HepG2 (cell line): ENCODE data around the gene CPPED1. TPM values are rescaled to one million over a fixed set of nuclear protein-coding genes. Genes with fewer than 3 reads are reported as not detected.

ENCODE experiments used
- KAT8 ChIP-seq: IDR thresholded peaks from 2 replicates; pipeline ENCODE4 v1.6.1; 2016; ENCODE audit warnings: missing genetic modification reagents, missing compliant biosample characterization
- KLF13 ChIP-seq: sonication (generic); formaldehyde crosslinking; IDR thresholded peaks from 2 replicates; pipeline ENCODE4 v1.4.0; 2020; ENCODE audit warnings: mild to moderate bottlenecking, missing genetic modification reagents
- NFRKB ChIP-seq: fragments of 450-650 bp; IDR thresholded peaks from 2 replicates; pipeline ENCODE4 v1.6.1; 2017
- NR3C1 ChIP-seq: sonication (generic); formaldehyde crosslinking; IDR thresholded peaks from 2 replicates; pipeline ENCODE4 v1.4.0; 2020; ENCODE audit warnings: missing genetic modification reagents
- PHF21A ChIP-seq: sonication (generic); formaldehyde crosslinking; IDR thresholded peaks from 2 replicates; pipeline ENCODE4 v1.5.0; 2020; ENCODE audit warnings: mild to moderate bottlenecking, missing genetic modification reagents
- RORA ChIP-seq: sonication (generic); formaldehyde crosslinking; IDR thresholded peaks from 2 replicates; pipeline ENCODE4 v1.5.0; 2020; ENCODE audit warnings: mild to moderate bottlenecking, missing genetic modification reagents, moderate library complexity
- SAFB2 ChIP-seq: sonication (generic); formaldehyde crosslinking; IDR thresholded peaks from 2 replicates; pipeline ENCODE4 v1.5.1; 2020; ENCODE audit warnings: missing genetic modification reagents, low read depth, mild to moderate bottlenecking, borderline replicate concordance
- SCMH1 ChIP-seq: sonication (generic); formaldehyde crosslinking; IDR thresholded peaks from 2 replicates; pipeline ENCODE4 v1.9.0; 2021; ENCODE audit warnings: missing genetic modification reagents, mild to moderate bottlenecking, borderline replicate concordance
- SOX13 ChIP-seq, 3 experiments: fragments of 450-650 bp in 1 of 3; sonication (generic) in 1 of 3; formaldehyde crosslinking in 1 of 3; IDR thresholded peaks in 2 of 3; conservative IDR thresholded peaks in 1 of 3; 2 replicates each; pipeline versions ENCODE4 v1.5.0 to v1.6.1; 2016 to 2020; ENCODE audit warnings: antibody characterized with exemption in 1 of 3, mild to moderate bottlenecking in 1 of 3, missing compliant biosample characterization in 1 of 3, missing genetic modification reagents in 1 of 3, moderate library complexity in 1 of 3
- TBL1XR1 ChIP-seq: fragments of 150-350 bp; IDR thresholded peaks from 2 replicates; pipeline ENCODE4 v1.6.1; 2014; ENCODE audit warnings: borderline replicate concordance, low read length; ENCODE audit not compliant: partially characterized antibody
- ZFAT ChIP-seq: sonication (generic); formaldehyde crosslinking; conservative IDR thresholded peaks from 2 replicates; pipeline ENCODE4 v1.8.1; 2023; ENCODE audit warnings: missing genetic modification reagents, inconsistent platforms
- ZNF256 ChIP-seq: sonication (generic); formaldehyde crosslinking; conservative IDR thresholded peaks from 2 replicates; pipeline ENCODE4 v1.4.0; 2020; ENCODE audit warnings: missing genetic modification reagents
- ZNF782 ChIP-seq: sonication (generic); formaldehyde crosslinking; IDR thresholded peaks from 2 replicates; pipeline ENCODE4 v1.4.0; 2020; ENCODE audit warnings: missing genetic modification reagents, mild to moderate bottlenecking, borderline replicate concordance
- polyA plus RNA-seq, 8 experiments: library from polyadenylated mRNA; depleted of rRNA in 3 of 8; stranded (reverse) in 7 of 8; unstranded in 1 of 8; fragments of >200 nt; fragmentation: Illumina TruSeq in 4 of 8; extraction: Trizol in 4 of 8; gene quantifications; 2 replicates each; pipeline versions ENCODE4 v1.2.1 to v1.2.3, GENCODE V29; 2011 to 2016; ENCODE audit warnings: low read depth in 4 of 8, missing spikeins in 1 of 8, mixed read lengths in 1 of 8; ENCODE audit not compliant: insufficient read depth in 1 of 8
- total RNA-seq, 5 experiments: library from RNA; depleted of rRNA; stranded (reverse); fragments of >200 nt; fragmentation: Illumina TruSeq; extraction: Trizol; gene quantifications; 2 replicates each; pipeline ENCODE4 v1.2.3, GENCODE V29; 2016; ENCODE audit warnings: low read depth in 1 of 5
- TF ChIP-seq, protein P1 (sequence below): sonication (generic); formaldehyde crosslinking; IDR thresholded peaks from 2 replicates; pipeline ENCODE4 v1.4.0; 2020; ENCODE audit warnings: mild to moderate bottlenecking, missing genetic modification reagents
- TF ChIP-seq, protein P2 (sequence below): sonication (generic); formaldehyde crosslinking; IDR thresholded peaks from 2 replicates; pipeline ENCODE4 v1.8.1; 2023; ENCODE audit warnings: mild to moderate bottlenecking, missing genetic modification reagents
- TF ChIP-seq, protein P3 (sequence below): sonication (generic); formaldehyde crosslinking; IDR thresholded peaks from 2 replicates; pipeline ENCODE4 v1.4.0; 2020; ENCODE audit warnings: missing genetic modification reagents, borderline replicate concordance
- TF ChIP-seq, protein P4 (sequence below): sonication (generic); formaldehyde crosslinking; IDR thresholded peaks from 2 replicates; pipeline ENCODE4 v1.5.1; 2020; ENCODE audit warnings: missing genetic modification reagents, mild to moderate bottlenecking, borderline replicate concordance
- TF ChIP-seq, protein P5 (sequence below): sonication (generic); formaldehyde crosslinking; IDR thresholded peaks from 2 replicates; pipeline ENCODE4 v1.5.0; 2020; ENCODE audit warnings: missing genetic modification reagents
- TF ChIP-seq, protein P6 (sequence below): IDR thresholded peaks from 2 replicates; pipeline ENCODE4 v1.6.1; 2018; ENCODE audit warnings: missing genetic modification reagents

Gene CPPED1
- total and polyA plus RNA-seq, 2 of the 13 experiments (the other 11 are each of a cell fraction or from before 2014, with no cell fraction given), result 66.6 to 71.3 TPM

DNA sequence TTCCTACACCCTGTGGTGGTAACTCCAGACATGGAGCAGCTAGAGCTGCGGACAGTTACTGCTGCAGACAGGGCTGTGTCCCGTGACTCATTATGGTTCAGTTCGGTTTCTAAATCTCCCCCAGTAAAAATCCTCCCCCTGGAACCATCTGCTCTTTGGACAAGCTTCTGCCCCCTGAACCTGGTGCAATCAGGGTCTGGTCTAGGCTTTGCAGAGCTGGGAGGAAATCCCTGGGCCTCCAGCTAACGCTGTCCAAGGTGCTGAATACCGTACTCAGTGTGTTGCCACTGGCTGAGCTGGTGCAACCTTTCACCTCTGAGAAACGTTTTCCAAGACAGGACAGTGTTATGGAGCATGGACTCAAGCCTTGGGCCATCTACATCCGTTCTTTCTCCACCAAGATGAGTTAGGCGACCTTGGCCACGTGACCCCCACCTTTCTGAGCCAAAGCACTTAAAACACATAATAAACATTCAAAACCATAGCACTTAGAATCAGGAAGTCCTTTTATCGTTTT, 142.0 kb downstream of the CPPED1 start (continued):
- TF ChIP-seq, protein P1, sequence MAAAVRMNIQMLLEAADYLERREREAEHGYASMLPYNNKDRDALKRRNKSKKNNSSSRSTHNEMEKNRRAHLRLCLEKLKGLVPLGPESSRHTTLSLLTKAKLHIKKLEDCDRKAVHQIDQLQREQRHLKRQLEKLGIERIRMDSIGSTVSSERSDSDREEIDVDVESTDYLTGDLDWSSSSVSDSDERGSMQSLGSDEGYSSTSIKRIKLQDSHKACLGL (CRISPR knock-in tag), result peak; percentile 73; the same call in 1 of the 2 replicates
- TF ChIP-seq KLF13, result 0 out of 2 replicates have a peak, but pooled peaks have one; percentile 34
- TF ChIP-seq, protein P2, sequence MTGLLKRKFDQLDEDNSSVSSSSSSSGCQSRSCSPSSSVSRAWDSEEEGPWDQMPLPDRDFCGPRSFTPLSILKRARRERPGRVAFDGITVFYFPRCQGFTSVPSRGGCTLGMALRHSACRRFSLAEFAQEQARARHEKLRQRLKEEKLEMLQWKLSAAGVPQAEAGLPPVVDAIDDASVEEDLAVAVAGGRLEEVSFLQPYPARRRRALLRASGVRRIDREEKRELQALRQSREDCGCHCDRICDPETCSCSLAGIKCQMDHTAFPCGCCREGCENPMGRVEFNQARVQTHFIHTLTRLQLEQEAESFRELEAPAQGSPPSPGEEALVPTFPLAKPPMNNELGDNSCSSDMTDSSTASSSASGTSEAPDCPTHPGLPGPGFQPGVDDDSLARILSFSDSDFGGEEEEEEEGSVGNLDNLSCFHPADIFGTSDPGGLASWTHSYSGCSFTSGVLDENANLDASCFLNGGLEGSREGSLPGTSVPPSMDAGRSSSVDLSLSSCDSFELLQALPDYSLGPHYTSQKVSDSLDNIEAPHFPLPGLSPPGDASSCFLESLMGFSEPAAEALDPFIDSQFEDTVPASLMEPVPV (CRISPR knock-in tag), result no peak
- no peak for TF ChIP-seq PHF21A (CRISPR knock-in tag)
- TF ChIP-seq ZFAT, result no peak
- 0 out of 2 replicates have a peak, but pooled peaks have one; percentile 48 for TF ChIP-seq SCMH1 (CRISPR knock-in tag)
- peak; percentile 81; the same call in 1 of the 2 replicates for TF ChIP-seq SAFB2
- peak; percentile 73; the same call in 1 of the 2 replicates for TF ChIP-seq NR3C1 (CRISPR knock-in tag)
- TF ChIP-seq ZNF256 (CRISPR knock-in tag), result peak; percentile 94
- TF ChIP-seq NFRKB, result no peak
- TF ChIP-seq, protein P3, sequence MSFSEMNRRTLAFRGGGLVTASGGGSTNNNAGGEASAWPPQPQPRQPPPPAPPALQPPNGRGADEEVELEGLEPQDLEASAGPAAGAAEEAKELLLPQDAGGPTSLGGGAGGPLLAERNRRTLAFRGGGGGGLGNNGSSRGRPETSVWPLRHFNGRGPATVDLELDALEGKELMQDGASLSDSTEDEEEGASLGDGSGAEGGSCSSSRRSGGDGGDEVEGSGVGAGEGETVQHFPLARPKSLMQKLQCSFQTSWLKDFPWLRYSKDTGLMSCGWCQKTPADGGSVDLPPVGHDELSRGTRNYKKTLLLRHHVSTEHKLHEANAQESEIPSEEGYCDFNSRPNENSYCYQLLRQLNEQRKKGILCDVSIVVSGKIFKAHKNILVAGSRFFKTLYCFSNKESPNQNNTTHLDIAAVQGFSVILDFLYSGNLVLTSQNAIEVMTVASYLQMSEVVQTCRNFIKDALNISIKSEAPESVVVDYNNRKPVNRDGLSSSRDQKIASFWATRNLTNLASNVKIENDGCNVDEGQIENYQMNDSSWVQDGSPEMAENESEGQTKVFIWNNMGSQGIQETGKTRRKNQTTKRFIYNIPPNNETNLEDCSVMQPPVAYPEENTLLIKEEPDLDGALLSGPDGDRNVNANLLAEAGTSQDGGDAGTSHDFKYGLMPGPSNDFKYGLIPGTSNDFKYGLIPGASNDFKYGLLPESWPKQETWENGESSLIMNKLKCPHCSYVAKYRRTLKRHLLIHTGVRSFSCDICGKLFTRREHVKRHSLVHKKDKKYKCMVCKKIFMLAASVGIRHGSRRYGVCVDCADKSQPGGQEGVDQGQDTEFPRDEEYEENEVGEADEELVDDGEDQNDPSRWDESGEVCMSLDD (CRISPR knock-in tag), result no peak; the same call in 1 of the 2 replicates
- TF ChIP-seq ZNF782 (CRISPR knock-in tag), result 0 out of 2 replicates have a peak, but pooled peaks have one; percentile 80
- peak; percentile 74 for TF ChIP-seq KAT8 (CRISPR knock-in tag)
- TF ChIP-seq, protein P4, sequence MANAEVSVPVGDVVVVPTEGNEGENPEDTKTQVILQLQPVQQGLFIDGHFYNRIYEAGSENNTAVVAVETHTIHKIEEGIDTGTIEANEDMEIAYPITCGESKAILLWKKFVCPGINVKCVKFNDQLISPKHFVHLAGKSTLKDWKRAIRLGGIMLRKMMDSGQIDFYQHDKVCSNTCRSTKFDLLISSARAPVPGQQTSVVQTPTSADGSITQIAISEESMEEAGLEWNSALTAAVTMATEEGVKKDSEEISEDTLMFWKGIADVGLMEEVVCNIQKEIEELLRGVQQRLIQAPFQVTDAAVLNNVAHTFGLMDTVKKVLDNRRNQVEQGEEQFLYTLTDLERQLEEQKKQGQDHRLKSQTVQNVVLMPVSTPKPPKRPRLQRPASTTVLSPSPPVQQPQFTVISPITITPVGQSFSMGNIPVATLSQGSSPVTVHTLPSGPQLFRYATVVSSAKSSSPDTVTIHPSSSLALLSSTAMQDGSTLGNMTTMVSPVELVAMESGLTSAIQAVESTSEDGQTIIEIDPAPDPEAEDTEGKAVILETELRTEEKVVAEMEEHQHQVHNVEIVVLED (CRISPR knock-in tag), result no peak
- TF ChIP-seq, protein P5, sequence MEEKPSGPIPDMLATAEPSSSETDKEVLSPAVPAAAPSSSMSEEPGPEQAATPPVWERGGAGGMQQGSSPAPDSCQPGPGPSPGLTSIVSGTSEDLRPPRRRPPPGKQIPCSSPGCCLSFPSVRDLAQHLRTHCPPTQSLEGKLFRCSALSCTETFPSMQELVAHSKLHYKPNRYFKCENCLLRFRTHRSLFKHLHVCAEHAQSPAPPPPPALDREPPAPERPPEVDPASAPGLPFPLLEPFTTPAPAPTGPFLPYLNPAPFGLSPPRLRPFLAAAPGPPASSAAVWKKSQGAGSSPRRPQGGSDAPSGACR (CRISPR knock-in tag), result 0 out of 2 replicates have a peak, but pooled peaks have one; percentile 30
- TF ChIP-seq TBL1XR1, result no peak
- no peak for TF ChIP-seq SOX13 (IDR thresholded peaks at IDR 0.05)
- TF ChIP-seq SOX13 (CRISPR knock-in tag; conservative IDR thresholded peaks at IDR 0.05 in 1 of 2, IDR thresholded peaks at IDR 0.05 in 1 of 2), result peak in 1 of 2 experiments; percentile 56; a peak in 2 of 4 replicates
- no peak for TF ChIP-seq RORA (CRISPR knock-in tag)
- TF ChIP-seq, protein P6, sequence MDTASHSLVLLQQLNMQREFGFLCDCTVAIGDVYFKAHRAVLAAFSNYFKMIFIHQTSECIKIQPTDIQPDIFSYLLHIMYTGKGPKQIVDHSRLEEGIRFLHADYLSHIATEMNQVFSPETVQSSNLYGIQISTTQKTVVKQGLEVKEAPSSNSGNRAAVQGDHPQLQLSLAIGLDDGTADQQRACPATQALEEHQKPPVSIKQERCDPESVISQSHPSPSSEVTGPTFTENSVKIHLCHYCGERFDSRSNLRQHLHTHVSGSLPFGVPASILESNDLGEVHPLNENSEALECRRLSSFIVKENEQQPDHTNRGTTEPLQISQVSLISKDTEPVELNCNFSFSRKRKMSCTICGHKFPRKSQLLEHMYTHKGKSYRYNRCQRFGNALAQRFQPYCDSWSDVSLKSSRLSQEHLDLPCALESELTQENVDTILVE (CRISPR knock-in tag), result peak; percentile 95
